ENCODE data around the gene TNS4.

The TNS4 gene

GRCh38 chr17:40522250-40522960 is 21.0 kb upstream of the TNS4 start:
- Histone ChIP-seq H4K8ac (ENCODE audit: low read depth, low read length) (no peak overlapping the region), H3K4ac (ENCODE audit: low read length) (no peak overlapping the region), H2BK5ac (ENCODE audit: low read length) (no peak overlapping the region), H3K14ac (ENCODE audit: low read length) (no peak overlapping the region), H3K4me1 (ENCODE audit: control insufficient read depth in 2 of 2, insufficient read depth in 1 of 2, low read depth in 1 of 2, low read length in 2 of 2) (no peaks in the 10 kb centered on the region), H3K18ac (ENCODE audit: low read length) (no peak overlapping the region), H3K9ac (ENCODE audit: low read depth, low read length, poor library complexity) (no peak overlapping the region), H3K79me1 (ENCODE audit: low read depth, low read length) (no peaks in the 10 kb centered on the region), H3K36me3 (replicated peaks in 1 of 2; ENCODE audit: control insufficient read depth in 2 of 2, insufficient read depth in 2 of 2, low read length in 2 of 2) (no peaks in the 10 kb centered on the region), H4K91ac (ENCODE audit: low read depth, low read length, poor library complexity) (no peak overlapping the region), H3K9me3 (replicated peaks in 1 of 2; ENCODE audit: control insufficient read depth in 2 of 2, insufficient read depth in 1 of 2, low read depth in 1 of 2, low read length in 2 of 2) (peaks cover 1 to 10% of the 10 kb centered on the region in 2 donors), H2BK12ac (ENCODE audit: low read length) (no peak overlapping the region), H3K4me3 (ENCODE audit: low read length in 2 of 2) (no peak overlapping the region), H2AFZ (ENCODE audit: low read length) (no peak overlapping the region), H2AK5ac (ENCODE audit: low read depth, low read length) (no peak overlapping the region), H2BK15ac (ENCODE audit: low read length) (no peak overlapping the region), H2BK120ac (ENCODE audit: low read depth, low read length) (no peak overlapping the region), H3K27ac (replicated peaks; ENCODE audit: low read length) (no peak overlapping the region), H3K23ac (ENCODE audit: low read depth, low read length, poor library complexity) (no peak overlapping the region), H3K4me2 (ENCODE audit: insufficient read depth, low read length, poor library complexity, severe bottlenecking) (no peak overlapping the region), H3K27me3 (ENCODE audit: control insufficient read depth in 3 of 3, insufficient read depth in 3 of 3, low read depth in 1 of 3, low read length in 3 of 3) (peaks cover 0 to 28% (median 0%) of the 10 kb centered on the region in 3 experiments)
- DNase-seq (ENCODE audit: low spot score): no peak
- WGBS, 2 donors (ENCODE audit: extremely low coverage in 2 of 2, insufficient read length in 2 of 2, insufficient replicate concordance in 1 of 2): no CpG with 5 or more reads among the region's 7 CpGs

- Histone ChIP-seq H3K36me3 (replicated peaks in 1 of 2; ENCODE audit: control insufficient read depth in 2 of 2, insufficient read depth in 2 of 2, low read length in 2 of 2) (no peaks in the 10 kb centered on the region), H2AK5ac (ENCODE audit: low read depth, low read length) (peak overlapping the region; percentile 64), H2AFZ (ENCODE audit: low read length) (no peak overlapping the region), H3K4me3 (ENCODE audit: low read length in 2 of 2) (no peak overlapping the region), H2BK5ac (ENCODE audit: low read length) (no peak overlapping the region), H4K91ac (ENCODE audit: low read depth, low read length, poor library complexity) (no peak overlapping the region), H3K79me1 (ENCODE audit: low read depth, low read length) (no peaks in the 10 kb centered on the region), H3K4ac (ENCODE audit: low read length) (no peak overlapping the region), H3K18ac (ENCODE audit: low read length) (peak overlapping the region; percentile 78), H2BK12ac (ENCODE audit: low read length) (peak overlapping the region; percentile 85), H3K9ac (ENCODE audit: low read depth, low read length, poor library complexity) (peak overlapping the region; percentile 54), H3K14ac (ENCODE audit: low read length) (peak overlapping the region; percentile 84), H2BK15ac (ENCODE audit: low read length) (peak overlapping the region; percentile 46), H3K27ac (replicated peaks; ENCODE audit: low read length) (no peak overlapping the region), H2BK120ac (ENCODE audit: low read depth, low read length) (no peak overlapping the region), H3K27me3 (ENCODE audit: control insufficient read depth in 3 of 3, insufficient read depth in 3 of 3, low read depth in 1 of 3, low read length in 3 of 3) (peaks cover 0 to 22% (median 0%) of the 10 kb centered on the region in 3 experiments), H3K4me2 (ENCODE audit: insufficient read depth, low read length, poor library complexity, severe bottlenecking) (peak overlapping the region; percentile 3), H3K9me3 (replicated peaks in 1 of 2; ENCODE audit: control insufficient read depth in 2 of 2, insufficient read depth in 1 of 2, low read depth in 1 of 2, low read length in 2 of 2) (peaks cover 1 to 10% of the 10 kb centered on the region in 2 donors), H3K23ac (ENCODE audit: low read depth, low read length, poor library complexity) (no peak overlapping the region), H3K4me1 (ENCODE audit: control insufficient read depth in 2 of 2, insufficient read depth in 1 of 2, low read depth in 1 of 2, low read length in 2 of 2) (no peaks in the 10 kb centered on the region), H4K8ac (ENCODE audit: low read depth, low read length) (peak overlapping the region; percentile 26)
- no peak for DNase-seq (ENCODE audit: low spot score)
- no CpG with 5 or more reads among the region's 14 CpGs for WGBS, 2 donors (ENCODE audit: extremely low coverage in 2 of 2, insufficient read length in 2 of 2, insufficient replicate concordance in 1 of 2)
These were observed 19.6 kb upstream of the TNS4 start for GRCh38 chr17:40520991-40521453.

- DNase-seq (ENCODE audit: low spot score): no peak
- Histone ChIP-seq H2BK5ac (ENCODE audit: low read length) (no peak overlapping the region), H2BK15ac (ENCODE audit: low read length) (no peak overlapping the region), H3K27me3 (ENCODE audit: control insufficient read depth in 3 of 3, insufficient read depth in 3 of 3, low read depth in 1 of 3, low read length in 3 of 3) (peaks cover 0 to 33% (median 0%) of the 10 kb centered on the region in 3 experiments), H3K4me1 (ENCODE audit: control insufficient read depth in 2 of 2, insufficient read depth in 1 of 2, low read depth in 1 of 2, low read length in 2 of 2) (no peaks in the 10 kb centered on the region), H3K36me3 (replicated peaks in 1 of 2; ENCODE audit: control insufficient read depth in 2 of 2, insufficient read depth in 2 of 2, low read length in 2 of 2) (no peaks in the 10 kb centered on the region), H3K18ac (ENCODE audit: low read length) (peak overlapping the region; percentile 52), H3K14ac (ENCODE audit: low read length) (no peak overlapping the region), H3K79me1 (ENCODE audit: low read depth, low read length) (no peaks in the 10 kb centered on the region), H3K4me2 (ENCODE audit: insufficient read depth, low read length, poor library complexity, severe bottlenecking) (no peak overlapping the region), H2BK12ac (ENCODE audit: low read length) (no peak overlapping the region), H3K9me3 (replicated peaks in 1 of 2; ENCODE audit: control insufficient read depth in 2 of 2, insufficient read depth in 1 of 2, low read depth in 1 of 2, low read length in 2 of 2) (peaks cover 0 to 1% of the 10 kb centered on the region in 2 donors), H2AFZ (ENCODE audit: low read length) (no peak overlapping the region), H4K8ac (ENCODE audit: low read depth, low read length) (no peak overlapping the region), H3K27ac (replicated peaks; ENCODE audit: low read length) (no peak overlapping the region), H3K9ac (ENCODE audit: low read depth, low read length, poor library complexity) (no peak overlapping the region), H3K4me3 (ENCODE audit: low read length in 2 of 2) (no peak overlapping the region), H3K23ac (ENCODE audit: low read depth, low read length, poor library complexity) (no peak overlapping the region), H2BK120ac (ENCODE audit: low read depth, low read length) (no peak overlapping the region), H3K4ac (ENCODE audit: low read length) (no peak overlapping the region), H4K91ac (ENCODE audit: low read depth, low read length, poor library complexity) (no peak overlapping the region), H2AK5ac (ENCODE audit: low read depth, low read length) (peak overlapping the region; percentile 19)
- no CpG with 5 or more reads among the region's 5 CpGs for WGBS, 2 donors (ENCODE audit: extremely low coverage in 2 of 2, insufficient read length in 2 of 2, insufficient replicate concordance in 1 of 2)
These were observed 17.8 kb upstream of the TNS4 start for GRCh38 chr17:40519089-40519775.

DNA sequence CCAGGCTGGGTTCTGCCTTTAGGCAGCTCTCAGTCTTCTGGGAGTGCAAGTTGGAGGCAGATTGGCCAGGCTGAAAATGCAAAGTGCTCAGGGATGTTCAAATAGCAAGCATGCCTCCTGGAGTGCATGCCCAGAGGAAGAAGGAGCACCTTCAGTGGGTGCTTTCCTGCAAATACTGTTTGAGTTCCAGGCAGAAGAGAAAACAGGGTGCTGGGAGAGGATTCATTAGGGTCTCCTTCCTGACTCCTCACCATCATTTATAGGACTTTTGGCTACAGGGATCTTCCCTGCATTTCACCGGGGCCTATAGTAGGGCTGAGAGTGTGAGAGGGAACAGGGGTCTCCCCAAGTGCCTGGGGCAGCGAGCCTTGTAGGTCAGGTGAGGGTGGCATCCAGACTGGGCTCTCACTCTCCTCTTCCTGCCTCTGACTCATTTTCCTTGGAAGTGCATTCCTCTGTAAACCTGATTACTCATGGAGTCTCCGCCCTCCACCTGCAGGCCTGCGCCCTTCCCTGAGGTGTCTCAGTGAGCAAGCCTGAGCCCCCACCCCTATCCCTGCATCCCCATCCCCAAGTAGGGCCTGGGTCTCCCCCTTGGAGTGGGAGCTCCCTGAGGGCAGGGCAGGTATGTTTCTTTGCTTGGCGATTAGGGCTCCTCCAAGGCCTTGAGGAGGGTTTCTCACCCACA is 17.1 kb upstream of the TNS4 start:
- H3K27ac ChIP-seq (replicated peaks; ENCODE audit: low read length): no peak overlapping the region
- H2BK5ac ChIP-seq (ENCODE audit: low read length): no peak overlapping the region
- WGBS, 2 donors (ENCODE audit: extremely low coverage in 2 of 2, insufficient read length in 2 of 2, insufficient replicate concordance in 1 of 2): no CpG with 5 or more reads among the region's 5 CpGs

More for the DNA sequence above, 17.1 kb upstream of the TNS4 start:
- no peak overlapping the region for H3K4me3 ChIP-seq (ENCODE audit: low read length in 2 of 2)
- no peak overlapping the region for H2AFZ ChIP-seq (ENCODE audit: low read length)
- H3K4ac ChIP-seq (ENCODE audit: low read length): no peak overlapping the region
- no peak overlapping the region for H4K91ac ChIP-seq (ENCODE audit: low read depth, low read length, poor library complexity)
- peaks cover 0 to 1% of the 10 kb centered on the region in 2 donors for H3K9me3 ChIP-seq (replicated peaks in 1 of 2; ENCODE audit: control insufficient read depth in 2 of 2, insufficient read depth in 1 of 2, low read depth in 1 of 2, low read length in 2 of 2)
- peak overlapping the region; percentile 3 for H3K18ac ChIP-seq (ENCODE audit: low read length)
- no peak overlapping the region for H4K8ac ChIP-seq (ENCODE audit: low read depth, low read length)
- peaks cover 0 to 33% (median 0%) of the 10 kb centered on the region in 3 experiments for H3K27me3 ChIP-seq (ENCODE audit: control insufficient read depth in 3 of 3, insufficient read depth in 3 of 3, low read depth in 1 of 3, low read length in 3 of 3)
- H2BK12ac ChIP-seq (ENCODE audit: low read length): no peak overlapping the region
- H2BK120ac ChIP-seq (ENCODE audit: low read depth, low read length): no peak overlapping the region
- H3K36me3 ChIP-seq (replicated peaks in 1 of 2; ENCODE audit: control insufficient read depth in 2 of 2, insufficient read depth in 2 of 2, low read length in 2 of 2): no peaks in the 10 kb centered on the region
- no peaks in the 10 kb centered on the region for H3K79me1 ChIP-seq (ENCODE audit: low read depth, low read length)
- no peak overlapping the region for H3K9ac ChIP-seq (ENCODE audit: low read depth, low read length, poor library complexity)
- no peak overlapping the region for H2BK15ac ChIP-seq (ENCODE audit: low read length)
- H3K4me2 ChIP-seq (ENCODE audit: insufficient read depth, low read length, poor library complexity, severe bottlenecking): no peak overlapping the region
- DNase-seq (ENCODE audit: low spot score): no peak
- H3K23ac ChIP-seq (ENCODE audit: low read depth, low read length, poor library complexity): no peak overlapping the region
- peak overlapping the region; percentile 19 for H2AK5ac ChIP-seq (ENCODE audit: low read depth, low read length)
- no peak overlapping the region for H3K14ac ChIP-seq (ENCODE audit: low read length)
- no peaks in the 10 kb centered on the region for H3K4me1 ChIP-seq (ENCODE audit: control insufficient read depth in 2 of 2, insufficient read depth in 1 of 2, low read depth in 1 of 2, low read length in 2 of 2)
